Dedifferentiated amniotic fluid mesenchymal stem cell (primary cell): ENCODE data around the gene AGER.

ENCODE experiments used
- DNase-seq: peaks from one replicate; pipeline ENCODE4 v3.0.0-alpha.2; 2016; ENCODE audit errors: extremely low spot score

Gene AGER

GRCh38 chr6:32168807-32169591 lies 15.1 kb downstream of the AGER start:
- no peak for DNase-seq

- DNase-seq, result no peak
These were observed 15.7 kb downstream of the AGER start for GRCh38 chr6:32168350-32168749.

GRCh38 chr6:32167761-32168262 lies 16.2 kb downstream of the AGER start:
- DNase-seq, result no peak

GRCh38 chr6:32167154-32167760 lies 16.8 kb downstream of the AGER start:
- DNase-seq, result no peak

GRCh38 chr6:32166411-32167061 lies 17.5 kb downstream of the AGER start:
- DNase-seq, result no peak

GRCh38 chr6:32164295-32164694 lies 19.8 kb downstream of the AGER start, which contains the start of gene EGFL8:
TSS of gene EGFL8 (plus strand) at chr6:32164595. CDS start at chr6:32166166, 1,571 bp downstream.
- no peak for DNase-seq

GRCh38 chr6:32163559-32164258 lies 20.3 kb downstream of the AGER start:
- no peak for DNase-seq

GRCh38 chr6:32158052-32158451 lies 26.0 kb downstream of the AGER start:
- no peak for DNase-seq

GRCh38 chr6:32156891-32157290 lies 27.2 kb downstream of the AGER start:
- DNase-seq, result no peak

GRCh38 chr6:32154514-32155161 lies 29.4 kb downstream of the AGER start:
- DNase-seq, result peak; percentile 58

- DNase-seq, result peak; percentile 81
These were observed 30.2 kb downstream of the AGER start, which contains the start of gene PPT2 for GRCh38 chr6:32153564-32154513. TSS of gene PPT2 (plus strand) at chr6:32154141. CDS start at chr6:32154595, 454 bp downstream.

GRCh38 chr6:32152769-32153563 lies 31.1 kb downstream of the AGER start:
- DNase-seq, result peak; percentile 49

- no peak for DNase-seq
These were observed 31.9 kb downstream of the AGER start, which contains the start of gene PRRT1 for GRCh38 chr6:32151863-32152768. TSS of gene PRRT1 (minus strand) at chr6:32151939. CDS start at chr6:32151827, 112 bp downstream.

GRCh38 chr6:32151181-32151862 lies 32.7 kb downstream of the AGER start:
- no peak for DNase-seq

- DNase-seq, result no peak
These were observed 33.9 kb downstream of the AGER start for GRCh38 chr6:32149932-32150870.

GRCh38 chr6:32149092-32149755 lies 34.8 kb downstream of the AGER start:
- no peak for DNase-seq
